ENCODE measurements around the gene SUOX. TPM values are rescaled to one million over a fixed set of nuclear protein-coding genes. Genes with fewer than 3 reads are reported as not detected.
"Not testable (repeated sequence)": the region's sequence is repeated elsewhere in the genome, so short reads cannot be mapped to it uniquely, and the experiment has no call there.

The SUOX gene
- total and polyA plus RNA-seq, 2 experiments from 2014 or later = 25.6 to 30.2 TPM

DNA sequence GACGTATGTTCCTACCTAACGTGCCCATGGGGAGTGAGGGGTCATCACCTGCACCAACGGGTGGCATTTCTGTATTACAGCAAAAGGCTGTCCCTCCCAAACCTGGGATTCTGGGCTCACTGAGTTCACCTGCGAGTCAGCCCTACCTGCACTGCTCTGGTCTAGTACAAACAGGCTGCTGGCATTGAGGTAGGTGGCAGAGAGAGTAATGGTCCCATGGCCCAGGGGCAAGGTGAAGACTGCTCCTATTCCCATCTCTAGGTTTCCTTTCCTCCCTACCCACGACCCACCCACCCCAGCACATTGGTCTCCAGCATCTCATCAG is 421 bp downstream of the SUOX start:
- DNase-seq (ENCODE audit: low spot score) = peak; percentile 23
- no peaks in the 10 kb centered on the region for H3K36me3 ChIP-seq (replicated peaks; ENCODE audit: insufficient read depth, low read depth)
- peak overlapping the region; percentile 63 for H3K27ac ChIP-seq
- no peak for TF ChIP-seq EZH2 (IDR thresholded peaks at IDR 0.05; ENCODE audit: borderline replicate concordance)
- TF ChIP-seq, protein P1, sequence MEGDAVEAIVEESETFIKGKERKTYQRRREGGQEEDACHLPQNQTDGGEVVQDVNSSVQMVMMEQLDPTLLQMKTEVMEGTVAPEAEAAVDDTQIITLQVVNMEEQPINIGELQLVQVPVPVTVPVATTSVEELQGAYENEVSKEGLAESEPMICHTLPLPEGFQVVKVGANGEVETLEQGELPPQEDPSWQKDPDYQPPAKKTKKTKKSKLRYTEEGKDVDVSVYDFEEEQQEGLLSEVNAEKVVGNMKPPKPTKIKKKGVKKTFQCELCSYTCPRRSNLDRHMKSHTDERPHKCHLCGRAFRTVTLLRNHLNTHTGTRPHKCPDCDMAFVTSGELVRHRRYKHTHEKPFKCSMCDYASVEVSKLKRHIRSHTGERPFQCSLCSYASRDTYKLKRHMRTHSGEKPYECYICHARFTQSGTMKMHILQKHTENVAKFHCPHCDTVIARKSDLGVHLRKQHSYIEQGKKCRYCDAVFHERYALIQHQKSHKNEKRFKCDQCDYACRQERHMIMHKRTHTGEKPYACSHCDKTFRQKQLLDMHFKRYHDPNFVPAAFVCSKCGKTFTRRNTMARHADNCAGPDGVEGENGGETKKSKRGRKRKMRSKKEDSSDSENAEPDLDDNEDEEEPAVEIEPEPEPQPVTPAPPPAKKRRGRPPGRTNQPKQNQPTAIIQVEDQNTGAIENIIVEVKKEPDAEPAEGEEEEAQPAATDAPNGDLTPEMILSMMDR (IDR thresholded peaks at IDR 0.05; ENCODE audit: poor library complexity) = no peak
- TF ChIP-seq EZH2phosphoT487 (IDR thresholded peaks at IDR 0.05; ENCODE audit: low read depth, severe bottlenecking, unreplicated experiment) = no peak
- H2AFZ ChIP-seq = no peak overlapping the region
- peak overlapping the region; percentile 76 for H3K4me2 ChIP-seq
- no peaks in the 10 kb centered on the region for H3K9me2 ChIP-seq (replicated peaks; ENCODE audit: insufficient read depth)
- peaks cover 17% of the 10 kb centered on the region for H3K79me2 ChIP-seq
- H4K20me1 ChIP-seq (ENCODE audit: insufficient read depth, poor library complexity, severe bottlenecking) = no peaks in the 10 kb centered on the region
- H3K27me3 ChIP-seq = no peaks in the 10 kb centered on the region
- no peaks in the 10 kb centered on the region for H3K9me3 ChIP-seq (ENCODE audit: low read depth)
- H3K4me3 ChIP-seq = peak overlapping the region; percentile 18
- peaks cover 14% of the 10 kb centered on the region for H3K4me1 ChIP-seq (ENCODE audit: insufficient read depth)
- WGBS (ENCODE audit: low lambda C conversion rate, missing lambda C conversion rate) = 0% methylated on average over 5 of the region's 5 CpGs

DNA sequence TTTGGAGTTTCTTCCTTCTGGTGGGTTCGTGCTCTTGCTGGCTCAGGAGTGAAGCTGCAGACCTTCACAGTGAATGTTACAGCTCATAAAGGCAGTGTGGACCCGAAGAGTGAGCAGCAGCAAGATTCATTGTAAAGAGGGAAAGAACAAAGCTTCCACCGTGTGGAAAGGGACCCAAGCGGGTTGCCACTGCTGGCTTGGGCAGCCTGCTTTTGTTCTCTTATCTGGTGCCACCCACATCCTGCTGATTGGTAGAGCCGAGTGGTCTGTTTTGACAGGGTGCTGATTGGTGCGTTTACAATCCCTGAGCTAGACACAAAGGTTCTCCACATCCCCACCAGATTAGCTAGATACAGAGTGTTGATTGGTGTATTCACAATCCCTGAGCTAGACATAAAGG is 2.4 kb downstream of the SUOX start:
- H3K27ac ChIP-seq; H3K9me3 ChIP-seq (ENCODE audit: low read depth); H3K4me3 ChIP-seq; H2AFZ ChIP-seq; H3K36me3 ChIP-seq (replicated peaks; ENCODE audit: insufficient read depth, low read depth); H3K27me3 ChIP-seq; H4K20me1 ChIP-seq (ENCODE audit: insufficient read depth, poor library complexity, severe bottlenecking); H3K4me2 ChIP-seq; H3K9me2 ChIP-seq (replicated peaks; ENCODE audit: insufficient read depth); DNase-seq (ENCODE audit: low spot score): not testable (repeated sequence)
- H3K79me2 ChIP-seq = peaks cover 17% of the 10 kb centered on the region
- peaks cover 14% of the 10 kb centered on the region for H3K4me1 ChIP-seq (ENCODE audit: insufficient read depth)
- 89% methylated on average over 6 of the region's 6 CpGs for WGBS (ENCODE audit: low lambda C conversion rate, missing lambda C conversion rate)

DNA sequence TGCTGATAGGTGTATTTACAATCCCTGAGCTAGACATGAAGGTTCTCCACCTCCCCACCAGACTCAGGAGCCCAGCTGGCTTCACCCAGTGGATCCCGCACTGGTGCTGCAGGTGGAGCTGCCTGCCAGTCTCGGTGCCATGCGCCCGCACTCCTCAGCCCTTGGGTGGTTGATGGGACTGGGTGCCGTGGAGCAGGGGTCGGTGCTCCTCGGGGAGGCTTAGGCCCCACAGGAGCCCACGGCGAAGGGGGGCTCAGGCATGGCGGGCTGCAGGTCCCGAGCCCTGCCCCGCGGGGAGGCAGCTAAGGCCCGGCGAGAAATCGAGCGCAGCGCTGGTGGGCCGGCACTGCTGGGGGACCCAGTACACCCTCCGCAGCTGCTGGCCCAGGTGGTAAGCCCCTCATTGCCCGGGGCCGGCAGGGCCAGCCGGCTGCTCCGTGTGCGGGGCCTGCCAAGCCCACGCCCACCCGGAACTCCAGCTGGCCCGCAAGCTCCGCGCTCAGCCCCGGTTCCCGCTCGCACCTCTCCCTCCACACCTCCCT is 3.0 kb downstream of the SUOX start:
- peaks cover 17% of the 10 kb centered on the region for H3K79me2 ChIP-seq
- not testable (repeated sequence) for H3K27ac ChIP-seq; H4K20me1 ChIP-seq (ENCODE audit: insufficient read depth, poor library complexity, severe bottlenecking); H3K36me3 ChIP-seq (replicated peaks; ENCODE audit: insufficient read depth, low read depth); H3K4me2 ChIP-seq; DNase-seq (ENCODE audit: low spot score); H2AFZ ChIP-seq; H3K9me2 ChIP-seq (replicated peaks; ENCODE audit: insufficient read depth); H3K9me3 ChIP-seq (ENCODE audit: low read depth); H3K27me3 ChIP-seq; H3K4me3 ChIP-seq
- H3K4me1 ChIP-seq (ENCODE audit: insufficient read depth) = peaks cover 14% of the 10 kb centered on the region
- WGBS (ENCODE audit: low lambda C conversion rate, missing lambda C conversion rate) = 96% methylated on average over 26 of the region's 33 CpGs

DNA sequence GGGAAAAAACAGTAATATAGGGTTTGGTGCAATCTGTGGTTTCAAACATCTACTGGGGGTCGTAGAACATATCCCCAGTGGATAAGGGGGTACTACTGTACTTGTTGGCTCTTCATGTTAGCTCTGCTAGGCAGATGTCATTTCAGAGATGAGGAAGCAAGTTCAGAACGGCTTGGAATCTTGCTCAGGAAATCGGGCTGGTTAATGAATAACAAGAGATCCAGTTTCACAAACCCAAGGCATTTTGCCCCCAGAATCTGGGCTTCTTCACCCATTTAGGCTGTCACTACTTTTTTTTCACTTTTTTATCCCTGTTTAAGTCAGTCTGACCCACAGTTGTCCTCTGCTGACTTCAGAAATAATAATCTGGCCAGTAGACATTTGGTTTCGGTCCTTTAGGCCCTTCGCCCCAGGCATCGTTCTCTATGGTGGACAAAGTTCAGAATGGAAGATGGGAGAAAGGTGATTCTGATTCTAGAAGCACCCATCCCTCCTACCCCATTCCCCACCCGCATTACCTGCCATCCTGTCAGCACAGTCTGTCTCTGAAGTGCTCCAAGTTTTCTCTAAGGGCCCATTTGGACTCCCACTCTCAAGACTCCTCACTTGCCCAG is 4.5 kb downstream of the SUOX start:
- peak; percentile 37 for DNase-seq (ENCODE audit: low spot score)

DNA sequence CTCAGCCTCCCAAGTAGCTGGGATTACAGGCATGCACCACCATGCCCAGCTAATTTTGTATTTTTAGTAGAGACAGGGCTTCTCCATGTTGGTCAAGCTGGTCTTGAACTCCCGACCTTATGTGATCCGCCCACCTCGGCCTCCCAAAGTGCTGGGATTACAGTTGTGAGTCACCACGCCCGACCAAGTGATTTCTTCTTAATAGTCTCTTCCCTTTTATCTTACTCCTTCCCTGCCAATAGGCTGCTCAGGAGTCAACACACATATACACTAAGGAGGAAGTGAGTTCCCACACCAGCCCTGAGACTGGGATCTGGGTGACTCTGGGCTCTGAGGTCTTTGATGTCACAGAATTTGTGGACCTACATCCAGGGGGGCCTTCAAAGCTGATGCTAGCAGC is 6.3 kb downstream of the SUOX start:
- H3K27ac ChIP-seq; H2AFZ ChIP-seq; H3K36me3 ChIP-seq (replicated peaks; ENCODE audit: insufficient read depth, low read depth); H3K4me2 ChIP-seq; DNase-seq (ENCODE audit: low spot score); H3K27me3 ChIP-seq; H4K20me1 ChIP-seq (ENCODE audit: insufficient read depth, poor library complexity, severe bottlenecking); H3K4me3 ChIP-seq; H3K9me3 ChIP-seq (ENCODE audit: low read depth); H3K9me2 ChIP-seq (replicated peaks; ENCODE audit: insufficient read depth); H3K79me2 ChIP-seq: not testable (repeated sequence)
- WGBS (ENCODE audit: low lambda C conversion rate, missing lambda C conversion rate) = 88% methylated on average over 5 of the region's 5 CpGs
- H3K4me1 ChIP-seq (ENCODE audit: insufficient read depth) = peaks cover 11% of the 10 kb centered on the region

More for the DNA sequence above, 4.5 kb downstream of the SUOX start:
- Histone ChIP-seq H3K9me3 (ENCODE audit: low read depth) (no peaks in the 10 kb centered on the region), H3K79me2 (peaks cover 17% of the 10 kb centered on the region), H2AFZ (no peak overlapping the region), H4K20me1 (ENCODE audit: insufficient read depth, poor library complexity, severe bottlenecking) (no peaks in the 10 kb centered on the region), H3K4me2 (peak overlapping the region; percentile 62), H3K36me3 (replicated peaks; ENCODE audit: insufficient read depth, low read depth) (no peaks in the 10 kb centered on the region), H3K27me3 (no peaks in the 10 kb centered on the region), H3K4me3 (no peak overlapping the region), H3K9me2 (replicated peaks; ENCODE audit: insufficient read depth) (no peaks in the 10 kb centered on the region), H3K4me1 (ENCODE audit: insufficient read depth) (peaks cover 14% of the 10 kb centered on the region), H3K27ac (peak overlapping the region; percentile 78)
- TF ChIP-seq, protein P1 (IDR thresholded peaks at IDR 0.05; ENCODE audit: poor library complexity) = no peak
- TF ChIP-seq EZH2 (IDR thresholded peaks at IDR 0.05; ENCODE audit: borderline replicate concordance) (no peak), EZH2phosphoT487 (IDR thresholded peaks at IDR 0.05; ENCODE audit: low read depth, severe bottlenecking, unreplicated experiment) (no peak)
- 63% methylated on average over 7 of the region's 7 CpGs for WGBS (ENCODE audit: low lambda C conversion rate, missing lambda C conversion rate)

All from hepatocyte (in vitro differentiated cells).